ENCODE results near the gene CMC2.

The CMC2 gene

DNA sequence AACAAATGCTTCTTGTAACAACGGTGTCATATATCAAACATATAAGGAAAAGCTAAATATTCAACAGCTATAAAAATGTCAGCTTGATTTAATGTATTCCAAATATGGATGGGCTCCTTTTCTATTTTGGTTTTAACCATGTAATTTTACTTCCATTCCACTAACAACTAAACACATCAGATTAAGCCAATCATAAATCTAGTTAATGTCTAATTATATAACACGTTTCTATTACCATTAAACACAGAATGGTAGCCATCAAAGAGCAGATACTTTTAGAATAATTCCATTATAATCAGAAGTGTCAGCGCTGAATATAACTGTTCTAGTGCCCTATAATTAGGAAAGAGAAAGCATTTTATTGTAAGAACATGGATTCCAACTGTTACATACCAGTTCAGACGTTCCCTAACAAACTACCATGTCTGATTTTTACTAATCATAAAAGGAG, 10.0 kb downstream of the CMC2 start:
- TF ChIP-seq, protein P1, sequence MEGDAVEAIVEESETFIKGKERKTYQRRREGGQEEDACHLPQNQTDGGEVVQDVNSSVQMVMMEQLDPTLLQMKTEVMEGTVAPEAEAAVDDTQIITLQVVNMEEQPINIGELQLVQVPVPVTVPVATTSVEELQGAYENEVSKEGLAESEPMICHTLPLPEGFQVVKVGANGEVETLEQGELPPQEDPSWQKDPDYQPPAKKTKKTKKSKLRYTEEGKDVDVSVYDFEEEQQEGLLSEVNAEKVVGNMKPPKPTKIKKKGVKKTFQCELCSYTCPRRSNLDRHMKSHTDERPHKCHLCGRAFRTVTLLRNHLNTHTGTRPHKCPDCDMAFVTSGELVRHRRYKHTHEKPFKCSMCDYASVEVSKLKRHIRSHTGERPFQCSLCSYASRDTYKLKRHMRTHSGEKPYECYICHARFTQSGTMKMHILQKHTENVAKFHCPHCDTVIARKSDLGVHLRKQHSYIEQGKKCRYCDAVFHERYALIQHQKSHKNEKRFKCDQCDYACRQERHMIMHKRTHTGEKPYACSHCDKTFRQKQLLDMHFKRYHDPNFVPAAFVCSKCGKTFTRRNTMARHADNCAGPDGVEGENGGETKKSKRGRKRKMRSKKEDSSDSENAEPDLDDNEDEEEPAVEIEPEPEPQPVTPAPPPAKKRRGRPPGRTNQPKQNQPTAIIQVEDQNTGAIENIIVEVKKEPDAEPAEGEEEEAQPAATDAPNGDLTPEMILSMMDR (IDR thresholded peaks at IDR 0.05; ENCODE audit: insufficient read depth, low read depth, low read length, missing control alignments), result no peak
- no peak for DNase-seq (ENCODE audit: low read depth)
- H3K4me3 ChIP-seq (ENCODE audit: low read length), result no peak overlapping the region

DNA sequence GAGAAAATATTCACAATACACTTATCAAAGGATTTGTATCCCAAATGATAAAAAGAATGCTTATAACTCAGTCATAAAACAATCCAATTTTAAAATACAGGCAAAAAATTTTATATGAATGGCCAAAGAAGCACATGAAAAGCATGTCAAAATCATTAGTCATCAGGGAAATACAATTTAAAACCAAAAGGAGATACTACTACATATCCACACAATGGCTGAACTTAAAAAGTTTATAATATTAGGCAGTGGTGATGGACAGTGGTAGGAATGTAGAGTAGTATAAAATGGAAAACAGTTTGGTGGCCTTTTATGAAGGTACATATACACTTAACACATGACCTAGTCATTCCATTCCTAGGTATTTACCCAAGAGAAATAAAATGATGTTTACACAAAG, 12.2 kb downstream of the CMC2 start:
- TF ChIP-seq, protein P1 (IDR thresholded peaks at IDR 0.05; ENCODE audit: insufficient read depth, low read depth, low read length, missing control alignments), result no peak
- DNase-seq (ENCODE audit: low read depth), result no peak
- H3K4me3 ChIP-seq (ENCODE audit: low read length), result no peak overlapping the region

DNA sequence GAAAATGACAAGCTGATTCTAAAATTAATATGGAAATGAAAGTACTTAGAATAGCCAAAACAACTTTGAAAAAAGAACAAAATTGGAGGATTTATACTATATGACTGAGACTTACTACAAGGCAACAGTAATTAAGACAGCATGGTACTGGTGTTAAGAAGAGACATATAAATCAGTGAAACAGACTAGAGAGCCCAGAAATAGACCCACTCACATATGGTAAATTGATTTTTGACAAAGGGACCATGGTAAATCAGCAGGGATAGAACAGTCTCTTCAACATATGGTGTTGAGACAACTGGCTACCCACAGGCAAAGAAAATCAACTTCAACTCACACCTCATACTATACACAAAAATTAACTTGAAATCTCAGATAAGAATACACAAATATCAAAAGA, 12.9 kb downstream of the CMC2 start:
- no peak overlapping the region for H3K4me3 ChIP-seq (ENCODE audit: low read length)
- TF ChIP-seq, protein P1 (IDR thresholded peaks at IDR 0.05; ENCODE audit: insufficient read depth, low read depth, low read length, missing control alignments), result no peak
- no peak for DNase-seq (ENCODE audit: low read depth)

DNA sequence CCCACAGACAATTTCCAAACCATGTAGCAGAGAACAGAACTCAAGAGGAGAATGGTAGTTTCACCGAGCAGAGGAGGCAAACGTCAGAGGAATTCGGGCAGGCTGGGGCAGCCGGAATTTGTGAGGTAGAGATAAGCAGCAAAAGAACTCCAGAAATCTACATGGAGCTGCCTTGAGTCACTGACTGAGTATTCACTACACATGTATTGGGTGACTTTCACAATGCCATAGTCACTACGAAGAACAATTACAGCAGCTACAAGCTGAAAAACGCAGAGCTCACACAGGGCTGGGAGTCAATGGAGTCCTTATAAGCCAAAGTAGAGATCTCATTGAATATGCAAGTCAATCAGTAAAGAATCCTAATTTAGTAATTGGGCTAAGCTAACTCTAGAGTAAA, 13.4 kb downstream of the CMC2 start:
- no peak overlapping the region for H3K4me3 ChIP-seq (ENCODE audit: low read length)
- TF ChIP-seq, protein P1 (IDR thresholded peaks at IDR 0.05; ENCODE audit: insufficient read depth, low read depth, low read length, missing control alignments), result no peak
- DNase-seq (ENCODE audit: low read depth), result peak; percentile 90

DNA sequence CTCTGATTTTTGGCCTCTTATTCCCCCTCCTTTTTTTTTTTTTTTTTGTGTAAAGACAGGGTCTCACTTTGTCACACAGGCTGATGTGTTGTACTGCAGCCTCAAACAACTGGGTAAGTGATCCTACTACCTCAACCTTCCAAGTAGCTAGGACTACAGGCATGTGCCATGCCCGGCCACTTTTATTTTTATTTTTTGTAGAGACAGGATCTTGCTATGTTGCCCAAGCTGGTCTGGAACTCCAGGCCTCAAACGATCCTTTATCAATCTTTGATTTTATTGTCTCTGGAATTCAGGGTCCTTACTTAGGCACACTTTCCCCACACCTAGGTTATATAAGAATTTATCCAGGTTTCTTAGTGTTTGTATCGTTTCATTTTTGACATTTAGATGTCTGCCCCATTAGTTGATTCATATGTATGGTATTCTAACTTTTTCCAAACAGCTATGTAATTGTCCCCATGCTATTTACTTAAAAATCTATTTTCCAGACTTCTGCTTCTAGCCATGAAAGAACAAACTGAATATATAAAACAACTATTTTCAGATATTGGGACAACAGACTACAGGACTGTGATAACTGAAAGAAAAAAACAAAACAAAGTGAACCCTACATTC, 13.9 kb downstream of the CMC2 start:
- no peak overlapping the region for H3K4me3 ChIP-seq (ENCODE audit: low read length)

DNA sequence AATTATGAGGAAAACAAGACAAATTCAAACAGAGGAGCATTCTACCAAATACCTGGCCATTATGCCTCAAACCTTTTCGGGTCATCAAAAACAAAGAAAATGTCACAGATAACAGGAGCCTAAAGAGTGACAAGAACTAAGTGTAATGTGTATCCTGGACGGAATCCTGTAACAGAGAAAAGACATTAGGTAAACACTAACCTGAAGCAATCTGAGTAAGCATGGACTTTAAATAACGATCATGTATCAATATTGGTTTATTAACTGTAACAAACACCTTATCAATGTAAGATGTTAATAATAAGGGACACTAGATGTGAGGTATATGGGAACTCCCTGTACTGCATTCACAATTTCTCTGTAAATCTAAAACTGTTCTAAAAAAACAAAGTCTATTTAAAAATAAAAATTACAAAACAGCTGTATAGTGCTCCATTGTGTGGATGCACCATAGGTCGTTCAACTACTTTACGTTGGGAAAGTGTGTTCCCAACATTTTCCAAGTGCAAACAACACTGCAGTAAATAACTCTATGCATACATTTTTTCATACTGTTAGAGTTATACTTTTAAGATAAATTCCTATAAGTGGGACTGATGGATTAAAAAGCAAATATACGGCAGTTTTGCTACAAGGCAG, 14.8 kb downstream of the CMC2 start:
- TF ChIP-seq, protein P1 (IDR thresholded peaks at IDR 0.05; ENCODE audit: insufficient read depth, low read depth, low read length, missing control alignments), result no peak
- DNase-seq (ENCODE audit: low read depth), result no peak
- no peak overlapping the region for H3K4me3 ChIP-seq (ENCODE audit: low read length)

More for the DNA sequence above, 13.9 kb downstream of the CMC2 start:
- DNase-seq (ENCODE audit: low read depth), result no peak
- TF ChIP-seq, protein P1 (IDR thresholded peaks at IDR 0.05; ENCODE audit: insufficient read depth, low read depth, low read length, missing control alignments), result no peak

DNA sequence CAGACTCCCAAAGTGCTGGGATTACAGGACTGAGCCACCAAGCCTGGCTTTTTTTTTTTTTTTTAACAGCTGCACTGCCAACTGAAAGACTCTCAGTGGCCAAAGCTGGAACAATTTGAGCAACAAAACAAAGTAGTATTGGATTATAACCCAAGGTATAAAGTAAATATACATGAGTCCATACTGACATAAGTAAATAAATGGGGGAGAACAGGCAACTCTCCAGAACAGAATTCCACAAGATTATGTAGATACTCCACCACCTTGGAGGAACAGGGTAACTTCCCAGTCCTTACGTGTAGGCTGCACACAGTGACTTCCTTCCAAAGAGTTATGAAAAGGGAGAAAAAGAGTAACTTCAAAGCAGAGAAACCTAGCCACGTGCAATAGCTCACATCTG, 15.7 kb downstream of the CMC2 start:
- H3K4me3 ChIP-seq (ENCODE audit: low read length), result no peak overlapping the region
- no peak for DNase-seq (ENCODE audit: low read depth)
- TF ChIP-seq, protein P1 (IDR thresholded peaks at IDR 0.05; ENCODE audit: insufficient read depth, low read depth, low read length, missing control alignments), result no peak
